ENCODE data around the gene CPEB4. TPM values are rescaled to one million over a fixed set of nuclear protein-coding genes. Genes with fewer than 3 reads are reported as not detected.

The CPEB4 gene
- polyA plus RNA-seq, 4 donors = 35.7 to 43.4 (median 40.6) TPM

GRCh38 chr5:173858670-173859407 is 29.3 kb upstream of the CPEB4 start:
- DNase-seq (ENCODE audit: low read depth in 4 of 4, low spot score in 3 of 4) = no peak

GRCh38 chr5:173859408-173860159 is 28.6 kb upstream of the CPEB4 start:
- no peak for DNase-seq (ENCODE audit: low read depth in 4 of 4, low spot score in 3 of 4)

GRCh38 chr5:173862047-173862477 is 26.1 kb upstream of the CPEB4 start:
- DNase-seq (ENCODE audit: low read depth in 4 of 4, low spot score in 3 of 4) = no peak

- DNase-seq (ENCODE audit: low read depth in 4 of 4, low spot score in 3 of 4) = no peak
Observed at GRCh38 chr5:173863359-173863758, 24.8 kb upstream of the CPEB4 start.

- DNase-seq (ENCODE audit: low read depth in 4 of 4, low spot score in 3 of 4) = no peak
Observed at GRCh38 chr5:173864126-173865050, 23.8 kb upstream of the CPEB4 start.

- no peak for DNase-seq (ENCODE audit: low read depth in 4 of 4, low spot score in 3 of 4)
Observed at GRCh38 chr5:173866243-173866857, 21.8 kb upstream of the CPEB4 start.

- DNase-seq (ENCODE audit: low read depth in 4 of 4, low spot score in 3 of 4) = no peak
Observed at GRCh38 chr5:173866858-173867679, 21.1 kb upstream of the CPEB4 start.

- DNase-seq (ENCODE audit: low read depth in 4 of 4, low spot score in 3 of 4) = no peak
Observed at GRCh38 chr5:173868096-173868880, 19.9 kb upstream of the CPEB4 start.

GRCh38 chr5:173869316-173869715 is 18.8 kb upstream of the CPEB4 start:
- no peak for DNase-seq (ENCODE audit: low read depth in 4 of 4, low spot score in 3 of 4)

GRCh38 chr5:173872957-173873305 is 15.2 kb upstream of the CPEB4 start:
- no peak for DNase-seq (ENCODE audit: low read depth in 4 of 4, low spot score in 3 of 4)

- no peak for DNase-seq (ENCODE audit: low read depth in 4 of 4, low spot score in 3 of 4)
Observed at GRCh38 chr5:173873306-173873922, 14.7 kb upstream of the CPEB4 start.

- no peak for DNase-seq (ENCODE audit: low read depth in 4 of 4, low spot score in 3 of 4)
Observed at GRCh38 chr5:173875189-173875588, 13.0 kb upstream of the CPEB4 start.

- DNase-seq (ENCODE audit: low read depth in 4 of 4, low spot score in 3 of 4) = no peak
Observed at GRCh38 chr5:173878224-173878967, 9.8 kb upstream of the CPEB4 start.

GRCh38 chr5:173880306-173880985 is 7.7 kb upstream of the CPEB4 start:
- DNase-seq (ENCODE audit: low read depth in 4 of 4, low spot score in 3 of 4) = no peak

- DNase-seq (ENCODE audit: low read depth in 4 of 4, low spot score in 3 of 4) = no peak
Observed at GRCh38 chr5:173881811-173882575, 6.2 kb upstream of the CPEB4 start.

- no peak for DNase-seq (ENCODE audit: low read depth in 4 of 4, low spot score in 3 of 4)
Observed at GRCh38 chr5:173882632-173883031, 5.5 kb upstream of the CPEB4 start.
